ENCODE data around the gene NR3C2.
A peak's percentile ranks its signal among the peaks of the same experiment; 100 is the strongest.

Gene NR3C2

GRCh38 chr4:148435654-148436406 is 6.4 kb downstream of the NR3C2 start:
- DNase-seq: peak in 4 of 56 donors; percentile 1 to 29 (median 4)

GRCh38 chr4:148434075-148434773 is 8.0 kb downstream of the NR3C2 start:
- no peak for DNase-seq

GRCh38 chr4:148431401-148431800 is 10.8 kb downstream of the NR3C2 start:
- DNase-seq: no peak

GRCh38 chr4:148430854-148431253 is 11.4 kb downstream of the NR3C2 start:
- DNase-seq: no peak

DNA sequence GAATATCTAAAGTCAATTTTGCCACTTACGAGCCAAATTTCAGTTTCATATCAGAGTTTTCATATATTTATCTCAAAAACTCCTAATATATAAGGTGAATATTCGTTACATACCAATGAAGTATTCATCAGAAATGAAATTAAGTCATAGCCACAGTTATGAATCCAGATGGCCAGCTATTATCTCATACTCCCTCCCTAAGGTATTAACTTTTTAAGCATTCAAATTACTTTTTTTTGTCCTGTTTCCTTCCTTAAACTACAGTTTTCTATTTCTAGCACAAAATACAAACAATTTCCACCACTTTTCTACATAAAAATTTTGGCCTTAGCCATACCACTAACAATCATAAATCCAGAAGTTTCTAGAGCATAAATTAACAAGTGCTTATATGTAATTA is 13.0 kb downstream of the NR3C2 start:
- no peak for DNase-seq

- no peak for DNase-seq
These were observed 15.6 kb downstream of the NR3C2 start for GRCh38 chr4:148426643-148427042.

DNA sequence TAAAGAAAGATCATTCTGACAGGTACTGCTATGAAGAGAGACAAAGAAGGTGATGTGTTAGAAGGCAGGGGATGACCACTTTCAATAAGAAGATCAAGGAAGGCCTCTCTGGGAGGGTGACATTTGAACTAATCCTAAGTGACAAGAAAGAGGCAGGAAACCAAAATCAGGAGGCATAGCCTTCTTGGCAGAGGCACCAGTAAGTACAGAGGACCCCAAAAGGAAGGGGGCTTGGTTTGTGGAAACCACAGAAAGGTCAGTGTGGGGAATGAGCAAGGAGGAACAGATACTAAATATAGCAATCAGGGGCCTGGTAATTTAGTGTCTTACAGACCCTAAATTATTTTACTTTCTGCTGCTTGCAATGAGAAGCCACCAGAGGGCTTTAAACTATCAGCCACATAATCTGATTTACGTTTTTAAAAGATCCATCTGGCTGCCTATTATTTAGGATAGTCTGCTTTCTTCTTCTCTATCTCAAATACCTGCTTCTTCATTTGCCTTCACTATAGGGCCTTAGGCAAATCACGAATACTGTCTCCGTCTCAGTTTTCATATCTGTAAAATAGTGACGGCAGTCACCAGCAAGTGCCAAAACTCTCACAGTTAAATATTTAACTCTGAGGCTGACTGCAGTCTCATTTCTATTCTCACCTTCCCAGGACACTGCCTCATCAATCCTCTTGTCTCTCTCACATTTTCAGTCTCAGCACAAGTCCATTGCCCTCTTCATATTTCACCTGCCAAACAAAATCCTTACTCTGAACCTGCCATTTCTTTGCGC is 16.7 kb downstream of the NR3C2 start:
- DNase-seq: no peak

GRCh38 chr4:148420397-148420796 is 21.8 kb downstream of the NR3C2 start:
- no peak for DNase-seq

DNA sequence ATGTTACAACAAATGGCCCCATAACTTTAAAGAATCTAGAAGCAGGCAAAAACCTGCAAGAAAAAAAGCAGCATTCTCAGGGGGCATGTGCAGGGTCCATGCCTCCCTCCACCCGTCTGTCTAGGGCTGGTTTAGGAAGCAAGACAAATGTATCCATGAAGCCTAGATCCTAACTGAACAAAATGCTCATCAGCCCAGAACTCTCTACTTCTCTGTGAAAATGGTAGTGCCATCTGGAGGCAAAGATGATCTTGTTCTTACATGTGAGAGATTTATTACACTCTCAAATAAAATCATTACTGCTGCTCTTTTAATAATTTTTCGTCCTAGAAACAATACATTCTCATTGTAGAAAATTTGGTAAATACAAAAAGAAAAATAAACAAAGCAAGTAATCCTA is 26.7 kb downstream of the NR3C2 start:
- DNase-seq: no peak

DNA sequence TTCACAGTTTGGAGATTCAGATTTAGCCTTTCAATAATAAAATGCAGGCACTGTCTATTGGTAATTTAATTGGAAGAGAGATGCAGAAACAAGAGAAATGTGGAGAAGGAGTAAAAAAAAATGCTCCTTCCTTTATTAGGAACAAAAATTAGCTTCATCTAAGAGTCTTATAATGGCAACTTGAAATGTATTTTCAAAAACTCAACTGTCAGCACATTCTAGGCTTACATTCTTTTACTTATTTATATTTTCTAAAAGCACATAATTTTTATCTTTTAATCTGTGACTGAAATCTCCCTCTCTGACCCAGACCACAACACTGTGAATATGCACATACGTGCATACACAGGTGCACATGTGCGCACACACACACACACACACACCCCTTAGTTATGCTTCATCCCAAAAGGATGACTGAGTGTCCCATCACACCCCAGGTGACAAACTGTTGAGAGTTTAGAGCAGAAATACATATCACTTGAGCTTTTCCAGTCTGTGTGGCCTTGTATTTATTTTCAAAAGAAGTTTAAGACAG is 29.7 kb downstream of the NR3C2 start:
- DNase-seq: no peak

GRCh38 chr4:148405161-148405893 is 36.9 kb downstream of the NR3C2 start:
- DNase-seq: no peak

GRCh38 chr4:148398988-148399387 is 43.2 kb downstream of the NR3C2 start:
- DNase-seq: no peak

- no peak for DNase-seq
These were observed 44.4 kb downstream of the NR3C2 start for GRCh38 chr4:148397771-148398170.

DNA sequence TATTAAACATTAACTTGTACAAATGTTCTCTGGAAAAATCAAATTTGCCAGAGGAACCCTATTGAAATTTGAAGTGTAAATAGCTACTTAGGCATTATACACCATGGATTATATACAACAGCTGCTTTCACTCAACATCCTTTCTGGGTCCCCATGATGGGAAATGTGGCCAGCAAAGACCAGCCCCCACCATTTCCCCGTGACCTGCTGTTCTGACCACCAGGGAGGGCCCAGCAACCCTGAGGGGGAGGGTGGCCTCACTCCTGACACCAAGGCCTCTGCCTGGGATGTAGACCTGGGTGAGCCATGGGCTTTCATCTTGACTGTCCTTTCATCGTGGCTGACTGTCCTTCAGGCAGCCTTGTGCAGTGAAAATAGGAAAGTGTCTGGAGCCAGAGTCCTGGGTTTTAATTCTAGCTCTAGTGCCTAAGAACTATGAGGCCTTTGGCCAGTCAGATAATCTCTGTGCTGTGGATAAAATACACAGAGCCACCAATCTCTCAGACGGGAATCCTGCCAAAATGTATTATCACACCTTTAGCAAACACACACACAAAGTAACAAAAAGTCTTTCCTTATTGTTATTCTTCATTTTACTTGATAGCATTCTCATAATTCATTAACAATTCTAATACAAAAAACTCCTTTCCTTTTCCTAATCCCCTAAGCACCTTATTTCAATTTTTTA is 45.1 kb downstream of the NR3C2 start:
- no peak for DNase-seq

- no peak for DNase-seq
These were observed 46.4 kb downstream of the NR3C2 start for GRCh38 chr4:148395771-148396170.

DNA sequence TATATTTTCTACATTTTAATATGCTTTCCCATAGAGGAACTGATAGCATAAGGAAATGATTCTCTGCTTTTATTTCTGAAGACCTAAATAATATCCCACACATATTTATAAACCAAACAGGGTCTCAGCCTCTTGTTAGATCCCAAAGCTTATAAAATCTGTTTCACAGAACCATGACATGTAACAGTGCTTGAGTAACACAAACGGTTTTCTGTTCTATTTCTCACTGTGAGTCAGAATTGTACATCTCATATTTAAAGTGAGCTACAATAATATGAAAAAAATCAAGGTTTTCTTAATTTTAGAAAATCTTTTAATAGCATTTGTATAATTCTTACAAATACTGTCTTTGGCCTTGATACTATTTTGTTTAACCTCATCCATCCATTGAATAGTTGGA is 51.2 kb downstream of the NR3C2 start:
- DNase-seq: no peak

- no peak for DNase-seq
These were observed 51.9 kb downstream of the NR3C2 start for GRCh38 chr4:148390311-148390710.

DNA sequence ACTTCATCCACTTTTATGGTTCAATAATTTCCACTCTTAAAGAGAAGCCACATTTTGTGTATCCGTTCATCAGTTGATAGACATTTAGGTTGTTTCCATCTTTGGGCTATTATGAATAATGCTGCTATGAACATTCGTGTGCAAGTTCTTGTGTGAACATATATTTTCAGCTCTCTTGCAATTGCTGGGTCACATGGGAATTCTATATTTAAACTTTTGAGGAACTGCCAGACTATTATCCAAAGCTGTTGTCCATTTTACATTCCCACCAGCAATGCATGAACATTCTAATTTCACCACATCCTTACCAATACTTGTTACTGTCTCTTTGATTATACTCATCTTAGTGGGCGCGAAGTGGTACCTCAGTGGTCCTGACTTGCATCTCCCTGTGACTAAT is 61.9 kb downstream of the NR3C2 start:
- no peak for DNase-seq

DNA sequence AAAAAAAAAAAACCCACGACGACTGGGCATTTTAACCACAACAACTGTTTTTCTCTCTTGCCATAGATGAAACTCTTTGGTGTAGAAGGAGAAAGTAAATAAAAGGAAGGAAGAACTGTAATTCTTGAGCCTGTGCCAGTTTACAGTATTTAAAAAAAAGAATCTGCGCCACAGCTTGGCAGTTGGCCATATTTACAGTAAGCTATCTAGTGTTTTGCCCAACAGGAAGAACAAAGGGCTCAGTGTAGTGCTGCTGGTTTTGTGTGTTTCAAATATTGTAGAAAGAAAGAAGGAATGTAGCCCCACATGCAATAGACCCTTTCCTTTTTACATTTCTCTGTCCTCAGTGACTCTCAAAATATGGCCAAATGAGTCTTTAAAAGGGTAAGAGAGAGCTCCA is 66.1 kb downstream of the NR3C2 start:
- DNase-seq: peak in 4 of 56 donors; percentile 1 to 62 (median 5)

- DNase-seq: no peak
These were observed 66.6 kb downstream of the NR3C2 start for GRCh38 chr4:148375584-148375983.

- DNase-seq: no peak
These were observed 69.1 kb downstream of the NR3C2 start for GRCh38 chr4:148373093-148373492.
